Natural killer cell (primary cell): Measurements from ENCODE around the gene AGXT. TPM values are rescaled to one million over a fixed set of nuclear protein-coding genes. Genes with fewer than 3 reads are reported as not detected.

Experiments
- ATAC-seq, 3 donors: fragments of 150-1000 bp in 2 of 3; fragments of 200-7000 bp in 1 of 3; cut with Tn5 transposase; 1 replicate in 1 of 3; 2 replicates in 2 of 3; pipeline ENCODE4 v1.10.0; 2021; ENCODE audit warnings: mild to moderate bottlenecking in 2 of 3, moderate library complexity in 2 of 3
- DNase-seq, 2 donors: peaks; one replicate each; pipeline versions ENCODE4 v3.0.0 to v3.0.0-alpha.2; 2013 to 2021; ENCODE audit warnings: mixed read lengths in 1 of 2
- H3K27ac ChIP-seq: one replicate; pipeline ENCODE4 v1.5.1; 2013; ENCODE audit warnings: mild to moderate bottlenecking, low read length
- H3K27me3 ChIP-seq: one replicate; pipeline ENCODE4 v1.6.1; 2013; ENCODE audit warnings: low read length; ENCODE audit not compliant: control insufficient read depth, insufficient read depth
- H3K36me3 ChIP-seq: one replicate; pipeline ENCODE4 v1.6.1; 2013; ENCODE audit warnings: low read length; ENCODE audit not compliant: control insufficient read depth, insufficient read depth
- H3K4me1 ChIP-seq: one replicate; pipeline ENCODE4 v1.6.1; 2013; ENCODE audit warnings: low read length; ENCODE audit not compliant: control insufficient read depth, insufficient read depth
- H3K4me3 ChIP-seq: one replicate; pipeline ENCODE4 v1.5.1; 2013; ENCODE audit warnings: low read length
- H3K9me3 ChIP-seq: one replicate; pipeline ENCODE4 v1.6.1; 2013; ENCODE audit warnings: low read length; ENCODE audit not compliant: control insufficient read depth, insufficient read depth
- H3K27ac Mint-ChIP-seq, 2 donors: one replicate each; pipeline ENCODE4 v1.8.0; 2022; ENCODE audit warnings: mild to moderate bottlenecking in 2 of 2, mixed read lengths in 2 of 2, moderate library complexity in 1 of 2
- H3K27me3 Mint-ChIP-seq, 2 donors: one replicate each; pipeline ENCODE4 v1.8.0; 2022; ENCODE audit warnings: low read depth in 2 of 2, mixed read lengths in 2 of 2
- H3K36me3 Mint-ChIP-seq: one replicate; pipeline ENCODE4 v1.8.0; 2022; ENCODE audit warnings: mixed read lengths
- H3K4me1 Mint-ChIP-seq, 2 donors: one replicate each; pipeline ENCODE4 v1.8.0; 2022; ENCODE audit warnings: mixed read lengths in 2 of 2
- H3K4me3 Mint-ChIP-seq: one replicate; pipeline ENCODE4 v1.8.0; 2022; ENCODE audit warnings: mild to moderate bottlenecking, moderate library complexity, mixed read lengths
- H3K9me3 Mint-ChIP-seq, 2 donors: one replicate each; pipeline ENCODE4 v1.8.0; 2022; ENCODE audit warnings: mixed read lengths in 2 of 2
- WGBS: methylation state at CpG from one replicate; pipeline ENCODE4 v1.1.7; 2013; ENCODE audit warnings: missing lambda C conversion rate; ENCODE audit not compliant: insufficient coverage; 5-methylcytosine and 5-hydroxymethylcytosine counted together
- intact Hi-C: fragments of 100-400 bp; cut with micrococcal nuclease; formaldehyde crosslinking; loops from one replicate; pipeline ENCODE4 v1.14.2; 2022
- total RNA-seq, 4 donors: library from RNA; stranded (reverse); fragments of 120-200 nt in 1 of 4; gene quantifications; one replicate each; pipeline versions ENCODE4 v1.2.3 to v1.2.4, GENCODE V29; 2013 to 2022
- TF ChIP-seq, protein P1 (sequence below): fragments of 200-600 bp; IDR thresholded peaks from one replicate; pipeline ENCODE4 v1.8.0; 2022; ENCODE audit warnings: antibody characterized with exemption

Gene AGXT
- total RNA-seq, 3 donors from 2014 or later (not counting 1 experiment from before 2014, with no cell fraction given): not detected

DNA sequence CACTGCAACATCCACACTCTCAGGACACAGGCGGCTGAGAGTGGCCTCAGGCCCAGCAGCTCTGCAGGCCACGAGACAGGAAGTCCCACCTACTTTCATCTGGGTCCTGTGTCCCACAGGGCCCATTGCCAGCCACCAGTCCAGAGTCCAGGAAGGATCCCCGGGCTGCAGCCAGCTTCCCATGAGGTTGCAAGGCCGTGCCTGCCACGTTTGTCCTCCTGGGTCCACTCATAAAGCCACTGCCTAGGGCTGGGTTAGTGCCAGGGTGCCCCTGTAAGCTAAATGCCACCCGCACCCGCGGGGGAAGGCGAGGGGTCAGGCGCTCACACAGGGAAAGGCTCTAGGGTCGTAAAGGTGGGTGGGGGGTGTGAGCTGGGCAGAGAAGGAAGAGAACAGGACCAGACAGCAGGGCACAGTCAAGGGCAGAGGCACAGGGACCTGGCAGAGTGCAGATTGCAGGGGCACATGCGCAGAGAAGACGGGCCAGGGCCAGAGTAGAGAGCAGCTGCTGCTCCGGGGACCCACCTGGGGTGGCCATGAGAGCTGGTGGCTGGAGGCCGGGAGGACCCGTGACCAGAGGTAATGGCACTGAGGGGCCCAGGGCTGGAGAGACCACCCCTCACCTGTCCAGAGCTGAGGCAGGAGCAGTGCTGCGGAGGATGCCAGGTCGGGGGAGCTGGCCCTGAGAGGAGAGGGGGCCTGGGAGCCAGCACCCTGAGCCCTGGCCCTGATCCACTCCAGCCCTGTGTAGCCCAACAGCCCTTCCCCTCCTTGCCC lies 8.0 kb downstream of the AGXT start:
- H3K4me3 Mint-ChIP-seq: no peak overlapping the region

DNA sequence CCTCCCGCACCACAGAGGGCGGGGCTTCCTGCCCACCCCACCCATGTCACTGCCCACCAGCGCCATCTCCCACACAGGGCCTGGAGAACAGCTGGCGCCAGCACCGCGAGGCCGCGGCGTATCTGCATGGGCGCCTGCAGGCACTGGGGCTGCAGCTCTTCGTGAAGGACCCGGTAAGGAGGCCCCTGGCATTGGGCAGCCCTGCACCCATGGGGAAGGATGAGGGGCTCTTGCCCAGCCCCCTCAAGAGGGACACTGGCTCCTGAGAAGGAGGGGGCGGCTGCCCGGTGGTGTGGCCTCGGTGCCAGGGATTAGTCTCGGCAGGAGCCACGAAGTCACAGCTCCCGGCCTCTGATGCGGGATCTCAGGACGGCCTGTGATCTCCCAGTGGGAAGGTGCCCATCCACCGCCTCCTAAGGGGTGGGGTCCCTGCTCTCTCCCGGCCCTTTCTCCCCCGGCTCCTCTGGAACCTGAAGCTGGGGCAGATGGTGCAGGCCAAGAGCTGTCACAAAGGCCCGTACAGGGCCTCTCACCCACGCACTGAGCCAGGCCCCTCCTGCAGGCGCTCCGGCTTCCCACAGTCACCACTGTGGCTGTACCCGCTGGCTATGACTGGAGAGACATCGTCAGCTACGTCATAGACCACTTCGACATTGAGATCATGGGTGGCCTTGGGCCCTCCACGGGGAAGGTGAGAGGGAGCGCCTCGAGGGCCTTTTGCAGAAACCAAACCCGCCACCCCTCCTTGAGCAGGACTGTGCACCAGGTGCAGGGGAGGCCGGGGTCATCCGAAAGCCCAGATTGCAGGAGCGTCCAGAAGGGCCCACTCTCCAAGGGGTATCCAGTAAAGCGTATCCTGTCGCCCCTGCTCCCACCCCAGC lies 9.1 kb downstream of the AGXT start:
- Histone ChIP-seq H3K27me3 (no peaks in the 10 kb centered on the region), H3K4me1 (no peaks in the 10 kb centered on the region), H3K4me3 (no peak overlapping the region), H3K27ac (no peak overlapping the region), H3K9me3 (no peaks in the 10 kb centered on the region), H3K36me3 (no peaks in the 10 kb centered on the region)
- no peak overlapping the region for H3K4me3 Mint-ChIP-seq
- TF ChIP-seq, protein P1, sequence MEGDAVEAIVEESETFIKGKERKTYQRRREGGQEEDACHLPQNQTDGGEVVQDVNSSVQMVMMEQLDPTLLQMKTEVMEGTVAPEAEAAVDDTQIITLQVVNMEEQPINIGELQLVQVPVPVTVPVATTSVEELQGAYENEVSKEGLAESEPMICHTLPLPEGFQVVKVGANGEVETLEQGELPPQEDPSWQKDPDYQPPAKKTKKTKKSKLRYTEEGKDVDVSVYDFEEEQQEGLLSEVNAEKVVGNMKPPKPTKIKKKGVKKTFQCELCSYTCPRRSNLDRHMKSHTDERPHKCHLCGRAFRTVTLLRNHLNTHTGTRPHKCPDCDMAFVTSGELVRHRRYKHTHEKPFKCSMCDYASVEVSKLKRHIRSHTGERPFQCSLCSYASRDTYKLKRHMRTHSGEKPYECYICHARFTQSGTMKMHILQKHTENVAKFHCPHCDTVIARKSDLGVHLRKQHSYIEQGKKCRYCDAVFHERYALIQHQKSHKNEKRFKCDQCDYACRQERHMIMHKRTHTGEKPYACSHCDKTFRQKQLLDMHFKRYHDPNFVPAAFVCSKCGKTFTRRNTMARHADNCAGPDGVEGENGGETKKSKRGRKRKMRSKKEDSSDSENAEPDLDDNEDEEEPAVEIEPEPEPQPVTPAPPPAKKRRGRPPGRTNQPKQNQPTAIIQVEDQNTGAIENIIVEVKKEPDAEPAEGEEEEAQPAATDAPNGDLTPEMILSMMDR: no peak
- intact Hi-C loops: no loop called here
- 90% methylated on average over 40 of the region's 40 CpGs for WGBS
- ATAC-seq (no peak), DNase-seq (no peak)
- H3K27me3 Mint-ChIP-seq: no peaks in the 10 kb centered on the region
- no peaks in the 10 kb centered on the region for H3K9me3 Mint-ChIP-seq
- no peak overlapping the region for H3K27ac Mint-ChIP-seq
- no peaks in the 10 kb centered on the region for H3K4me1 Mint-ChIP-seq
- H3K36me3 Mint-ChIP-seq: no peaks in the 10 kb centered on the region

More for the DNA sequence above, 8.0 kb downstream of the AGXT start:
- ATAC-seq: no peak
- H3K9me3 Mint-ChIP-seq: no peaks in the 10 kb centered on the region
- H3K36me3 Mint-ChIP-seq: no peaks in the 10 kb centered on the region
- Histone ChIP-seq H3K4me1 (no peaks in the 10 kb centered on the region), H3K27me3 (no peaks in the 10 kb centered on the region), H3K9me3 (no peaks in the 10 kb centered on the region), H3K36me3 (no peaks in the 10 kb centered on the region), H3K27ac (no peak overlapping the region), H3K4me3 (no peak overlapping the region)
- 80% methylated on average over 18 of the region's 18 CpGs for WGBS
- H3K27me3 Mint-ChIP-seq: no peaks in the 10 kb centered on the region
- TF ChIP-seq, protein P1: no peak
- no peaks in the 10 kb centered on the region for H3K4me1 Mint-ChIP-seq
- intact Hi-C loops: no loop called here
- H3K27ac Mint-ChIP-seq: no peak overlapping the region
- no peak for DNase-seq

DNA sequence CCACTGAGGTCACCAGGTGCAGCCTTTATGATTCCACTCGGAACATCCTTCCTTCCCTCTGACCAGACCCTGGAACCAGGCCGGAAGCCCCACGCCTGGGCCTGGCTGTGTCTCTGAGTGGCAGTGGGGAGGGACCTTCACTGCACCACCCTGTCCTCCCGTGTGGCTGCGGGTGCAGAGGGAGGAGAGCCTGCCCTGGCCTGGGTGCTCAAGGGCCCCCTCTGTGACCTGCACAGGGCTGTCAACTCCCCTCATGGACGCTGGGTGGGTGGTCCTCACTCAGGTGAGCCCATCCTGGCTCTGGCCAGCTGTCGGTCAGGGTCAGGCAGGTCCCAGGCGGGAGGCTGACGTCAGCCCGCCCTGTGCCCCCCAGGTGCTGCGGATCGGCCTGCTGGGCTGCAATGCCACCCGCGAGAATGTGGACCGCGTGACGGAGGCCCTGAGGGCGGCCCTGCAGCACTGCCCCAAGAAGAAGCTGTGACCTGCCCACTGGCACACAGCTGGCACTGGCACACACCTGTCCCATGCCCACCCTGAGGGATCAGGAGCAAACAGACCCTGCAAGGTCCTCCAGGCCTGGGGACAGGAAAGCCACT lies 9.8 kb downstream of the AGXT start:
- Histone ChIP-seq H3K27ac (no peak overlapping the region), H3K36me3 (no peaks in the 10 kb centered on the region), H3K9me3 (no peaks in the 10 kb centered on the region), H3K4me3 (no peak overlapping the region), H3K27me3 (no peaks in the 10 kb centered on the region), H3K4me1 (no peaks in the 10 kb centered on the region)
- TF ChIP-seq, protein P1: no peak
- intact Hi-C loops: no loop called here
- Mint-ChIP-seq H3K4me1 (no peaks in the 10 kb centered on the region), H3K4me3 (no peak overlapping the region), H3K27me3 (peaks cover 0 to 2% of the 10 kb centered on the region in 2 donors), H3K36me3 (no peaks in the 10 kb centered on the region), H3K27ac (no peak overlapping the region), H3K9me3 (no peaks in the 10 kb centered on the region)
- ATAC-seq: no peak
- 92% methylated on average over 18 of the region's 18 CpGs for WGBS
- DNase-seq: no peak
